ENCODE results near the gene TRAPPC3L. TPM values are rescaled to one million over a fixed set of nuclear protein-coding genes. Genes with fewer than 3 reads are reported as not detected.

Gene TRAPPC3L
- total RNA-seq, 1 donor from 2014 or later, result 0.27 TPM

- H3K27me3 Mint-ChIP-seq, result peaks cover 9% of the 10 kb centered on the region
- TF ChIP-seq, protein P1, sequence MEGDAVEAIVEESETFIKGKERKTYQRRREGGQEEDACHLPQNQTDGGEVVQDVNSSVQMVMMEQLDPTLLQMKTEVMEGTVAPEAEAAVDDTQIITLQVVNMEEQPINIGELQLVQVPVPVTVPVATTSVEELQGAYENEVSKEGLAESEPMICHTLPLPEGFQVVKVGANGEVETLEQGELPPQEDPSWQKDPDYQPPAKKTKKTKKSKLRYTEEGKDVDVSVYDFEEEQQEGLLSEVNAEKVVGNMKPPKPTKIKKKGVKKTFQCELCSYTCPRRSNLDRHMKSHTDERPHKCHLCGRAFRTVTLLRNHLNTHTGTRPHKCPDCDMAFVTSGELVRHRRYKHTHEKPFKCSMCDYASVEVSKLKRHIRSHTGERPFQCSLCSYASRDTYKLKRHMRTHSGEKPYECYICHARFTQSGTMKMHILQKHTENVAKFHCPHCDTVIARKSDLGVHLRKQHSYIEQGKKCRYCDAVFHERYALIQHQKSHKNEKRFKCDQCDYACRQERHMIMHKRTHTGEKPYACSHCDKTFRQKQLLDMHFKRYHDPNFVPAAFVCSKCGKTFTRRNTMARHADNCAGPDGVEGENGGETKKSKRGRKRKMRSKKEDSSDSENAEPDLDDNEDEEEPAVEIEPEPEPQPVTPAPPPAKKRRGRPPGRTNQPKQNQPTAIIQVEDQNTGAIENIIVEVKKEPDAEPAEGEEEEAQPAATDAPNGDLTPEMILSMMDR (conservative IDR thresholded peaks at IDR 0.05), result no peak
- DNase-seq (ENCODE audit: extremely low spot score, unreplicated experiment), result peak; percentile 99
- no peaks in the 10 kb centered on the region for H3K9me3 Mint-ChIP-seq
- peak within 1 kb of the TSS; percentile 95 for H3K27ac Mint-ChIP-seq
- H3K4me3 Mint-ChIP-seq, result peak within 1 kb of the TSS; percentile 99
- H3K4me1 Mint-ChIP-seq (ENCODE audit: unreplicated experiment), result peaks cover 20% of the 10 kb centered on the region
- no peaks in the 10 kb centered on the region for H3K36me3 Mint-ChIP-seq
Observed at GRCh38 chr6:116570856-116571682, 25.6 kb upstream of the TRAPPC3L start, which contains the start of gene RWDD1. TSS of gene RWDD1 (plus strand) at chr6:116571504. CDS start at chr6:116571583, 79 bp downstream.

DNA sequence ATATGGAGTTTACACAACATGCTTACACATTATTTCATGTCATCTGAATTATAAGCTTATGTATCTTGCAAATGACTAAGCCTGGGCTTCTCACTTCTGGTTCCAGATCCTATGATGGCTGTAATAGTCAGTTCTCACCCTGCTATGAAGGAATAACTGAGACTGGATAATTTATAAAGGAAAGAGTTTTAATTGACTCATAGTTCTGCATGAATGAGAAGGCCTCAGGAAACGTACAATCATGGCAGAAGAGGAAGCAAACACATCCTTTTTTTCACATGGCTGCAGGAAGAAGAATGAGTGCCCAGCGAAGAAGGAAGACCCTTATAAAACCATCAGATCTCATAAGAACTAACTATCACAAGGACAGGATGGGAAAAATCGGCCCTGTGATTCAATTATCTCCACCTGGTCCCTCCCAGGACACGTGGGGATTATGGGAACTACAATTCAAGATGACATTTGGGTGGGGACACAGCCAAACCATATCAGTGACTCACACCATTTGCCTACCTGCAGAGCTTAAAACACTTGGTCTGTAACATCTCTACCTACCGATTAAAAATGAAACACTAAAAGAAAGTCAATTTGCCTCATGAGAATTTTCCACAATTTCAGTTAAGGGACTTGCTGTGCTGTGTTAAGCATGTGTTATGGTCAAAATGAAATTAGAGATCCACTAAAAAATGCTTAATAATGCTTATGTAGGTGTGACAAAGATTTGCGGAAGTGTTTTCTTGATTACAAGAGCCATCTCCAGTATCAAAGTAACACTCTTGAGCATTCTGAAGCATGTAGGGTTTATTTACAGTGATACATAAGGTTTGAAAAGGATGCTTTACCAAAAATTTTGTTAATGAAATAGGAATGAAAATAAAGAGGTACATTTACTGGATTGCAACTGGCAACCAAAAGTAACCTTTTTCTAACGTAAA is 23.6 kb upstream of the TRAPPC3L start:
- no peak for DNase-seq (ENCODE audit: extremely low spot score, unreplicated experiment)
- peaks cover 17% of the 10 kb centered on the region for H3K27me3 Mint-ChIP-seq
- TF ChIP-seq, protein P1 (conservative IDR thresholded peaks at IDR 0.05), result no peak
- peaks cover 17% of the 10 kb centered on the region for H3K4me1 Mint-ChIP-seq (ENCODE audit: unreplicated experiment)
- peak overlapping the region; percentile 57 for H3K4me3 Mint-ChIP-seq
- no peak overlapping the region for H3K27ac Mint-ChIP-seq
- no peaks in the 10 kb centered on the region for H3K9me3 Mint-ChIP-seq
- H3K36me3 Mint-ChIP-seq, result no peaks in the 10 kb centered on the region

- peak overlapping the region; percentile 7 for H3K4me3 Mint-ChIP-seq
- TF ChIP-seq, protein P1 (conservative IDR thresholded peaks at IDR 0.05), result no peak
- no peak overlapping the region for H3K27ac Mint-ChIP-seq
- no peak for DNase-seq (ENCODE audit: extremely low spot score, unreplicated experiment)
- H3K9me3 Mint-ChIP-seq, result no peaks in the 10 kb centered on the region
- peaks cover 15% of the 10 kb centered on the region for H3K4me1 Mint-ChIP-seq (ENCODE audit: unreplicated experiment)
- H3K36me3 Mint-ChIP-seq, result no peaks in the 10 kb centered on the region
- H3K27me3 Mint-ChIP-seq, result peaks cover 18% of the 10 kb centered on the region
Observed at GRCh38 chr6:116568111-116568510, 22.6 kb upstream of the TRAPPC3L start.

- Mint-ChIP-seq H3K36me3 (no peaks in the 10 kb centered on the region), H3K9me3 (no peaks in the 10 kb centered on the region), H3K4me3 (no peak overlapping the region), H3K4me1 (ENCODE audit: unreplicated experiment) (peaks cover 10% of the 10 kb centered on the region), H3K27me3 (peaks cover 18% of the 10 kb centered on the region), H3K27ac (no peak overlapping the region)
- peak; percentile 65 for DNase-seq (ENCODE audit: extremely low spot score, unreplicated experiment)
- TF ChIP-seq, protein P1 (conservative IDR thresholded peaks at IDR 0.05), result no peak
Observed at GRCh38 chr6:116564921-116565872, 19.7 kb upstream of the TRAPPC3L start.

DNA sequence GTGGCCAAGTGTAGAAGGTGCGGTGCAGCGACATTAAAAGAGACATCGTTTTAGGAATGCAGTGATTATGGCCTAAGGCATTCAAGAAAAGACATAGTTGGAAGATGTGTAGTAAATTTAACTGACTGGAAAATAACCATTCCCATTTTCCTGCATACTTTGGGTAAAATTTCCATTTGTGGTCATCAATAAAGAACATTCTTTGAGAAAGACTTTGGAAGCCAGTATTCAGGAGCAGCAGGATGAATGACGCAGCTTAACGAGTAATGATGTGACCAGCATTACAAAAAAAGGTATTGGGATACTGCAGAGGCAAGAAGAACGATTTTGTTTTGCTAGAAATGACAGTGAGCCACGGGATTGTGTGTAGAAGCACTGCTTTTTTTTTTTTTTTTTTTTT is 18.8 kb upstream of the TRAPPC3L start:
- Mint-ChIP-seq H3K4me1 (ENCODE audit: unreplicated experiment) (peaks cover 6% of the 10 kb centered on the region), H3K4me3 (no peak overlapping the region), H3K27me3 (peaks cover 18% of the 10 kb centered on the region), H3K9me3 (no peaks in the 10 kb centered on the region), H3K36me3 (no peaks in the 10 kb centered on the region), H3K27ac (no peak overlapping the region)
- DNase-seq (ENCODE audit: extremely low spot score, unreplicated experiment), result no peak
- TF ChIP-seq, protein P1 (conservative IDR thresholded peaks at IDR 0.05), result no peak

Data from type B pancreatic cell (in vitro differentiated cells).